GM18526 (cell line): Measurements from ENCODE around the gene SSNA1.
A peak's percentile ranks its signal among the peaks of the same experiment; 100 is the strongest.

Experiments used
- POLR2A ChIP-seq: IDR thresholded peaks from 3 replicates; pipeline ENCODE4 v1.6.1; 2011; ENCODE audit not compliant: insufficient read length; ENCODE audit errors: extremely low read depth

The SSNA1 gene

GRCh38 chr9:137148242-137148641, 40.2 kb upstream of the SSNA1 start:
- TF ChIP-seq POLR2A = no peak

GRCh38 chr9:137148661-137149060, 39.8 kb upstream of the SSNA1 start:
- TF ChIP-seq POLR2A = no peak

GRCh38 chr9:137149363-137149762, 39.1 kb upstream of the SSNA1 start:
- TF ChIP-seq POLR2A = no peak

DNA sequence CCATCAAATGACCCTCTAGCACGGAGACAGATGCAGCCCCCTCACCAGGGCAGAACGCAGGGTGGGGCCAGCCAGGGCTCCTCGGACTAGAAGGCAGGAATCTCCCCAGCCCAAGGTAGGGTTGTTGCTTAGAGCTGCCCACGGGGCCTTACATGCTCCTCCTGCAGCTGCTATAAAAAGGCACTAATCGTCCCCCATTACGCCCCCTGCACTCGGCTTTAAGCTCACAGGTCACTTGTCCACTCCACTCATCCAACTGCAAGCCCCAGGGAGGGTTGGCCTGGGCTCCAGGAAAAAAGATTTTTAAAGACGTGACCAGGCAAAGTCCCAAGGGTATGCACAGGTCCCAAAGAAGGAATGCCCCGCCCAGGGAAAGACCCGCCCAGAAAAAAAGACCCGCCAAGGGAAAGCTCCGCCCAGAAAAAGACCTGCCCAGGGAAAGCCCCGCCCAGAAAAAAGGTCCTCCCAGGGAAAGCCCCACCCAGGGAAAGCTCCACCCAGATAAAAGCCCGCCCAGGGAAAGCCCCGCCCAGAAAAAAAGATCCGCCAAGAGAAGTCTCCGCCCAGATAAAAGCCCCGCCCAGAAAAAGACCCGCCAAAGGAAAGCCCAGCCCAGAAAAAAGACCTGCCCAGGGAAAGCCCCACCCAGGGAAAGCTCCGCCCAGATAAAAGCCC, 38.4 kb upstream of the SSNA1 start:
- no peak for TF ChIP-seq POLR2A

- no peak for TF ChIP-seq POLR2A
Measured at GRCh38 chr9:137150617-137151457, 37.6 kb upstream of the SSNA1 start.

- no peak for TF ChIP-seq POLR2A
Measured at GRCh38 chr9:137152844-137153405, 35.6 kb upstream of the SSNA1 start.

DNA sequence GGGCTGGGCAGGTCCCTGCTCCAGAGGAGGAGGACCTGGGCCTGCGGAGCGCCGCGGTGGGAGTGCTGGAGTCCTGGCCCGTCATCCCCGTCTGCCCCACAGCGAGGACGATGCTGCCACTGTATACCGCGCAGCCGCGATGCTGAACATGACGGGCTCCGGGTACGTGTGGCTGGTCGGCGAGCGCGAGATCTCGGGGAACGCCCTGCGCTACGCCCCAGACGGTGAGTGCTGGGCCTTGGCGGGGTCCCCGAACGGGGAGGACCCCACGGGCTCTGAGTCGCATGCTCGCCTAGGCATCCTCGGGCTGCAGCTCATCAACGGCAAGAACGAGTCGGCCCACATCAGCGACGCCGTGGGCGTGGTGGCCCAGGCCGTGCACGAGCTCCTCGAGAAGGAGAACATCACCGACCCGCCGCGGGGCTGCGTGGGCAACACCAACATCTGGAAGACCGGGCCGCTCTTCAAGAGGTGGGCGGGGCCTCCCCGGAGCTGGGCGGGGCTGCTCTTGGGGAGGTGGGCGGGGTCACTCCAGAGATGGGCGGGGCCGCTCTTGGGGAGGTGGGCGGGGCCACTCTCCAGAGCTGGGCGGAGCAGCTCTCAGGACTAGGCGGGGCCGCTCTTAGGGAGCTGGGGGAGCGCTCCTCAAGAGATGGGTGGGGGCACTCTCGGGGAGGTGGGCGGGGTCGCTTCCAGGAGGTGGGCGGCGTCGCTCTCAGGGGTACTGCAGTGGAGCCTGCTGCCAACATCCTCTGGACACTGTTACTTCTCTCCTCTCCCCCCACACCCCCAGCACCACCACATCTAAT, 31.7 kb upstream of the SSNA1 start:
- TF ChIP-seq POLR2A = peak; percentile 43

- no peak for TF ChIP-seq POLR2A
Measured at GRCh38 chr9:137157618-137158415, 30.7 kb upstream of the SSNA1 start.

- no peak for TF ChIP-seq POLR2A
Measured at GRCh38 chr9:137158625-137159024, 29.9 kb upstream of the SSNA1 start.

DNA sequence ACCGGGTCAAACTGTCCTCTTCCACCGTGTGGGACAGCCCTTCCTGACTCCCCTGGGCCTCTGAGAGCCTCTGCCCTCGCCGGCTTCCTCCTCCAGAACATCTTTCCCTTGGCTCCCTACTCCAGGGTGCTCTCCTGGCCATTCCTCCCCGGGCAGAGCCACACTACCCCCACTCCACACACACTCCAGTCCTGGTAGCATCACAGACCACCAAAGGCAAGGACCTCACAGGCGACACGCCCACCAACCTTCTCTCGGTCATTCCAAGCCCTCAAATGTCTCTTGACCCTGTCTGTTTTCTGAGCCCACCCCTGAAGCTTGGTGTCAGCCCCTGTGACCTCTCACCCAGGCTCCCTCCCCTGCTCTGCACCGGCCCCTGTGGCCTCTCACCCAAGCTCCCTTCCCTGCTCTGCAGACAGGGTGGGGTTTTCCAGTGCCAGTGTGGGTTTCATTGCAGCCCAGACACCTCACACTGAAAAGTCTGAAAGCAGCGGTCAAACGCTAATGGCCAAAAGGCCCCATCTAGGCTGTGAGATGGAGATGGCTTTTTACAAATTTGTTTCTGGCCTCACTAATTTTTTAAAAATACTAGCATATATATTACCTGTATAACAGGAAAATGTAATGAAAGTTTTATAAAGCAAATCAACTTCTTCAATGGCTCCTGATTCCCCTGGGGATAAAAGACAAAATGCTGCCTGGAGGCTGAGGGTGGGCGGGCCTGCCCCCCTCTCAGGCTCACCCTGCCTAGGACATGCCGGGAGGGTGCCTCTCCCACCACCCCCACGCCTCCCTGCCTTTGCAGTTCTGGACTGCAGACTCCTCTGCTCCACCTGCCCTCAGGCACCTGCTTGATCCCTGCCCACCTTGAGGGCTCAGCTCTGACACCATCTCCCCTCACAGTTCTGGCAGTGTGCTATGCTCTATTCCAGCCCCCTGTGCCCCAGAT, 29.1 kb upstream of the SSNA1 start:
- no peak for TF ChIP-seq POLR2A

- no peak for TF ChIP-seq POLR2A
Measured at GRCh38 chr9:137160054-137160425, 28.4 kb upstream of the SSNA1 start.

GRCh38 chr9:137160716-137161557, 27.5 kb upstream of the SSNA1 start:
- TF ChIP-seq POLR2A = no peak
